Measurements from ENCODE around the gene CRISPLD2. TPM values are rescaled to one million over a fixed set of nuclear protein-coding genes. Genes with fewer than 3 reads are reported as not detected.

CRISPLD2 gene
- total RNA-seq, 2 experiments from 2014 or later = 0.47 to 0.99 TPM

- DNase-seq (ENCODE audit: low spot score) = no peak
- no peak overlapping the region for H3K4me2 ChIP-seq (ENCODE audit: low read length)
- no peak for TF ChIP-seq CTCF (conservative IDR thresholded peaks at IDR 0.05; ENCODE audit: low read length)
- no peak for TF ChIP-seq EZH2phosphoT487 (IDR thresholded peaks at IDR 0.05; ENCODE audit: borderline replicate concordance, low read depth, low read length)
- no peak overlapping the region for H3K27ac ChIP-seq (ENCODE audit: low read depth, low read length, poor library complexity, severe bottlenecking)
- no peaks in the 10 kb centered on the region for H3K36me3 ChIP-seq (ENCODE audit: insufficient read depth, low read length)
- no peaks in the 10 kb centered on the region for H3K79me2 ChIP-seq (ENCODE audit: insufficient read depth, low read depth, low read length)
- no TSS peak for BruUV-seq (replicated peaks)
- peaks cover 10% of the 10 kb centered on the region for H3K4me1 ChIP-seq (ENCODE audit: insufficient read depth, low read length, poor library complexity, severe bottlenecking)
- ChIA-PET POLR2A (interaction anchor here (0.6 kb wide), 1 partner anchor 32 kb away, joined by 4 read pairs; no protein-coding TSS in a partner anchor), CTCF (ENCODE audit: unreplicated experiment) (no interaction called here)
- no peaks in the 10 kb centered on the region for H4K20me1 ChIP-seq (ENCODE audit: insufficient read depth, low read length)
- H3K9me3 ChIP-seq (ENCODE audit: low read length) = no peaks in the 10 kb centered on the region
- no peak overlapping the region for H3K4me3 ChIP-seq (ENCODE audit: low read depth, low read length, poor library complexity, severe bottlenecking)
- no peaks in the 10 kb centered on the region for H3K9me2 ChIP-seq (ENCODE audit: insufficient read depth, low read length)
- intact Hi-C loops (cut with micrococcal nuclease; ENCODE audit: unreplicated experiment) = no loop called here
- H2AFZ ChIP-seq (ENCODE audit: low read length) = no peak overlapping the region
Measured at GRCh38 chr16:84914273-84914672, 94.5 kb downstream of the CRISPLD2 start.

GRCh38 chr16:84916178-84916577 is 96.4 kb downstream of the CRISPLD2 start:
- Histone ChIP-seq H3K9me2 (ENCODE audit: insufficient read depth, low read length) (no peaks in the 10 kb centered on the region), H3K79me2 (ENCODE audit: insufficient read depth, low read depth, low read length) (no peaks in the 10 kb centered on the region), H3K27ac (ENCODE audit: low read depth, low read length, poor library complexity, severe bottlenecking) (no peak overlapping the region), H3K4me2 (ENCODE audit: low read length) (no peak overlapping the region), H3K4me3 (ENCODE audit: low read depth, low read length, poor library complexity, severe bottlenecking) (no peak overlapping the region), H3K4me1 (ENCODE audit: insufficient read depth, low read length, poor library complexity, severe bottlenecking) (peaks cover 10% of the 10 kb centered on the region), H3K9me3 (ENCODE audit: low read length) (no peaks in the 10 kb centered on the region), H3K36me3 (ENCODE audit: insufficient read depth, low read length) (no peaks in the 10 kb centered on the region), H2AFZ (ENCODE audit: low read length) (no peak overlapping the region), H4K20me1 (ENCODE audit: insufficient read depth, low read length) (no peaks in the 10 kb centered on the region)
- CTCF ChIA-PET (ENCODE audit: unreplicated experiment) = no interaction called here
- POLR2A ChIA-PET = interaction anchor here (0.6 kb wide), 1 partner anchor 53 kb away, joined by 5 read pairs; no protein-coding TSS in a partner anchor
- no TSS peak for BruUV-seq (replicated peaks)
- intact Hi-C loops (cut with micrococcal nuclease; ENCODE audit: unreplicated experiment) = no loop called here
- TF ChIP-seq CTCF (conservative IDR thresholded peaks at IDR 0.05; ENCODE audit: low read length) (no peak), EZH2phosphoT487 (IDR thresholded peaks at IDR 0.05; ENCODE audit: borderline replicate concordance, low read depth, low read length) (no peak)
- no peak for DNase-seq (ENCODE audit: low spot score)

GRCh38 chr16:84916850-84917249 is 97.1 kb downstream of the CRISPLD2 start:
- no peak for DNase-seq (ENCODE audit: low spot score)
- no peaks in the 10 kb centered on the region for H3K9me2 ChIP-seq (ENCODE audit: insufficient read depth, low read length)
- no peaks in the 10 kb centered on the region for H3K36me3 ChIP-seq (ENCODE audit: insufficient read depth, low read length)
- H2AFZ ChIP-seq (ENCODE audit: low read length) = no peak overlapping the region
- intact Hi-C loops (cut with micrococcal nuclease; ENCODE audit: unreplicated experiment) = no loop called here
- H3K79me2 ChIP-seq (ENCODE audit: insufficient read depth, low read depth, low read length) = no peaks in the 10 kb centered on the region
- ChIA-PET CTCF (ENCODE audit: unreplicated experiment) (no interaction called here), POLR2A (no interaction called here)
- H3K4me3 ChIP-seq (ENCODE audit: low read depth, low read length, poor library complexity, severe bottlenecking) = no peak overlapping the region
- no peak overlapping the region for H3K4me2 ChIP-seq (ENCODE audit: low read length)
- BruUV-seq (replicated peaks) = no TSS peak
- no peaks in the 10 kb centered on the region for H3K9me3 ChIP-seq (ENCODE audit: low read length)
- H4K20me1 ChIP-seq (ENCODE audit: insufficient read depth, low read length) = no peaks in the 10 kb centered on the region
- no peak overlapping the region for H3K27ac ChIP-seq (ENCODE audit: low read depth, low read length, poor library complexity, severe bottlenecking)
- H3K4me1 ChIP-seq (ENCODE audit: insufficient read depth, low read length, poor library complexity, severe bottlenecking) = peaks cover 10% of the 10 kb centered on the region
- TF ChIP-seq CTCF (conservative IDR thresholded peaks at IDR 0.05; ENCODE audit: low read length) = no peak
- TF ChIP-seq EZH2phosphoT487 (IDR thresholded peaks at IDR 0.05; ENCODE audit: borderline replicate concordance, low read depth, low read length) = no peak

Data from OCI-LY7 (cell line).